Stomach (tissue), 4 donors: ENCODE data around the gene DMRT1.

Experiments
- CTCF ChIP-seq, 7 experiments: fragments of 450-650 bp in 4 of 7; fragments of 200-600 bp in 3 of 7; sonication (generic) in 3 of 7; IDR thresholded peaks; one replicate each; pipeline ENCODE4 v1.5.1; 2016 to 2019; ENCODE audit warnings: antibody characterized with exemption in 7 of 7, control low read depth in 2 of 7, mild to moderate bottlenecking in 1 of 7
- POLR2A ChIP-seq, 4 donors: fragments of 450-650 bp; IDR thresholded peaks; one replicate each; pipeline ENCODE4 v1.6.1; 2016; ENCODE audit warnings: antibody characterized with exemption in 4 of 4, control low read depth in 2 of 4, mild to moderate bottlenecking in 1 of 4, moderate library complexity in 1 of 4
- POLR2AphosphoS5 ChIP-seq, 3 donors: sonication (generic); formaldehyde crosslinking; IDR thresholded peaks; one replicate each; pipeline ENCODE4 v1.6.1; 2016; ENCODE audit warnings: antibody characterized with exemption in 3 of 3

DNA sequence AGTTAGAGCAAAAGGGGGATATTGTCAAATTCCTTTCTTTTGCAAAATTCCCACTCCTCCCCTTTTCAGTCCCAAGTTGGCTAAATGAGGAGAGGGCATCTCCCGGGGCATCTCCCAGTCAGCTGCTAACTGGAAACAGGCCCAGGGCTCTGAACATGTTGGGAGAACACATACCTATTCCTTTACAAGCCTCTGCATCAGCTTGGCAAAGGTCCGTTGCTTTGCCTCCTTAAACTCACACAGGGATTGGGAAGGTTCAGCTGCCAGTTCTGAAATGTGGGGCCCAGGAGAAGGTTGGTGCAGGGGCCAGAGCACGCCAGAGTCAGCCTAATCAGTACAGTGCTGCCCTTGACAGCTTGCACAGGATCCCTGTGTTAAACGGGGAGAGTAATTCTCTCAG is 124.0 kb downstream of the DMRT1 start:
- TF ChIP-seq POLR2AphosphoS5 (IDR thresholded peaks at IDR 0.05) (no peak), CTCF (IDR thresholded peaks at IDR 0.05) (no peak), POLR2A (IDR thresholded peaks at IDR 0.05) (no peak)
